NB4 (cell line): ENCODE measurements around the gene TRAK1.

Source experiments
- DNase-seq: peaks from one replicate; pipeline ENCODE4 v3.0.0; 2010; ENCODE audit warnings: low read depth
- H3K4me3 ChIP-seq: one replicate; pipeline ENCODE4 v1.5.1; 2011; ENCODE audit warnings: mild to moderate bottlenecking, low read depth, low read length, moderate library complexity
- CTCF ChIP-seq: IDR thresholded peaks from one replicate; pipeline ENCODE4 v1.5.1; 2012; ENCODE audit warnings: low read depth, low read length
- MAX ChIP-seq: IDR thresholded peaks from 2 replicates; pipeline ENCODE4 v1.6.1; 2011; ENCODE audit warnings: low read depth, low read length
- MYC ChIP-seq: IDR thresholded peaks from 2 replicates; pipeline ENCODE4 v1.6.1; 2011; ENCODE audit warnings: low read depth, low read length
- POLR2A ChIP-seq: IDR thresholded peaks from 2 replicates; pipeline ENCODE4 v1.6.1; 2011; ENCODE audit warnings: mild to moderate bottlenecking; ENCODE audit not compliant: insufficient read length; ENCODE audit errors: extremely low read depth

The TRAK1 gene

GRCh38 chr3:42115215-42115614 lies 24.1 kb downstream of the TRAK1 start:
- DNase-seq = no peak
- H3K4me3 ChIP-seq = no peak overlapping the region
- TF ChIP-seq MYC = no peak
- no peak for TF ChIP-seq POLR2A
- no peak for TF ChIP-seq MAX
- TF ChIP-seq CTCF = no peak

GRCh38 chr3:42115946-42116345 lies 24.8 kb downstream of the TRAK1 start:
- TF ChIP-seq MYC (no peak), MAX (no peak), CTCF (no peak), POLR2A (no peak)
- H3K4me3 ChIP-seq = no peak overlapping the region
- no peak for DNase-seq

GRCh38 chr3:42116466-42116865 lies 25.3 kb downstream of the TRAK1 start:
- no peak for TF ChIP-seq MYC
- TF ChIP-seq POLR2A = no peak
- TF ChIP-seq MAX = no peak
- TF ChIP-seq CTCF = no peak
- no peak overlapping the region for H3K4me3 ChIP-seq
- no peak for DNase-seq

GRCh38 chr3:42117175-42118008 lies 26.2 kb downstream of the TRAK1 start:
- TF ChIP-seq POLR2A (no peak), CTCF (peak; percentile 43)
- no peak for DNase-seq
- H3K4me3 ChIP-seq = no peak overlapping the region

GRCh38 chr3:42118762-42119361 lies 27.7 kb downstream of the TRAK1 start:
- DNase-seq = peak; percentile 53
- no peak overlapping the region for H3K4me3 ChIP-seq
- TF ChIP-seq MYC (no peak), POLR2A (no peak), CTCF (peak; percentile 10), MAX (peak; percentile 68)
